Thyroid gland (tissue), 4 donors: ENCODE data around the gene LSM3.

ENCODE experiments used
- POLR2A ChIP-seq, 2 donors: fragments of 450-650 bp; IDR thresholded peaks; one replicate each; pipeline ENCODE4 v1.6.1; 2017; ENCODE audit warnings: antibody characterized with exemption in 2 of 2, mild to moderate bottlenecking in 2 of 2, moderate library complexity in 1 of 2
- TF ChIP-seq, protein P1 (sequence below), 6 experiments: fragments of 200-600 bp in 3 of 6; fragments of 450-650 bp in 3 of 6; sonication (generic) in 3 of 6; IDR thresholded peaks; one replicate each; pipeline ENCODE4 v1.5.1; 2016 to 2019; ENCODE audit warnings: antibody characterized with exemption in 6 of 6, mild to moderate bottlenecking in 2 of 6, inconsistent platforms in 1 of 6, moderate library complexity in 1 of 6

DNA sequence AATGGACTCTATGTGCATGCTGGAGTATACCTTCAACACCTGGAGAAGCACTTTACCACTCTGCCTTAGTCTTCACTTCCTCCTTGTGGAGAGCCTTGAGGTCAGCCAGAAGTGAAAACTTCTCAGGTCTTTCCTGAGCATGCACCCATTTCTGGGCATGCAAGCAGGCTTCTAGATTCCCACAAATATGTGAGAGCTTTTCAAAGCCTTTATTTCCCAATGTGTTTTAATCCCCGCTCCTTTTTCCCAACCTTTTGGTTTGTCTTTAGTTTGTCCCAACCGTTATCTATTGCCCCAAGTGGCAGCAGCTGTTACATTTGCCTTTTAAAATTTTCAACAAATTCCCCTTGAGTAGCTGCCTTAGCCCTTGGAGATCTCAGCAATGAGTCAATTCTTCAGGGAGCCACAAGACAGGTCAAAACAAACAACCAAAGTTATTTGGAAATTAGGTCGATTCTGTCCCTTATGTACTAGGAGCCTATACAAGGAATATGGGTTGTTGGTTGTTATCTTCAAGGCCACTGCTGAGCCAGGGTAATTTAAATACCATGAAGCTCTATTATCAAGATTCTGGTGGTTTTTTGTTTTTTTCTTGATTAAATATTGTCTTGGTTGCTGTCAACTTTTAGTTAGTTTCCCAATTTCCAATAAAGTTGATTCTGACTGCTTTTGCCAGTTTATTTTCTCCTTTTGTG is 44.4 kb downstream of the LSM3 start:
- no peak for TF ChIP-seq POLR2A (IDR thresholded peaks at IDR 0.05)
- TF ChIP-seq, protein P1, sequence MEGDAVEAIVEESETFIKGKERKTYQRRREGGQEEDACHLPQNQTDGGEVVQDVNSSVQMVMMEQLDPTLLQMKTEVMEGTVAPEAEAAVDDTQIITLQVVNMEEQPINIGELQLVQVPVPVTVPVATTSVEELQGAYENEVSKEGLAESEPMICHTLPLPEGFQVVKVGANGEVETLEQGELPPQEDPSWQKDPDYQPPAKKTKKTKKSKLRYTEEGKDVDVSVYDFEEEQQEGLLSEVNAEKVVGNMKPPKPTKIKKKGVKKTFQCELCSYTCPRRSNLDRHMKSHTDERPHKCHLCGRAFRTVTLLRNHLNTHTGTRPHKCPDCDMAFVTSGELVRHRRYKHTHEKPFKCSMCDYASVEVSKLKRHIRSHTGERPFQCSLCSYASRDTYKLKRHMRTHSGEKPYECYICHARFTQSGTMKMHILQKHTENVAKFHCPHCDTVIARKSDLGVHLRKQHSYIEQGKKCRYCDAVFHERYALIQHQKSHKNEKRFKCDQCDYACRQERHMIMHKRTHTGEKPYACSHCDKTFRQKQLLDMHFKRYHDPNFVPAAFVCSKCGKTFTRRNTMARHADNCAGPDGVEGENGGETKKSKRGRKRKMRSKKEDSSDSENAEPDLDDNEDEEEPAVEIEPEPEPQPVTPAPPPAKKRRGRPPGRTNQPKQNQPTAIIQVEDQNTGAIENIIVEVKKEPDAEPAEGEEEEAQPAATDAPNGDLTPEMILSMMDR (IDR thresholded peaks at IDR 0.05), result no peak
